Breast epithelium (tissue), 4 donors: ENCODE data around the gene UNC13C. TPM values are rescaled to one million over a fixed set of nuclear protein-coding genes. Genes with fewer than 3 reads are reported as not detected.

Source experiments
- DNase-seq, 2 donors: peaks; one replicate each; pipeline ENCODE4 v3.0.0-alpha.2; 2019; ENCODE audit warnings: low spot score in 2 of 2
- H3K27ac ChIP-seq, 2 donors: fragments of 200-600 bp; sonication (generic) in 1 of 2; one replicate each; pipeline ENCODE4 v1.5.1; 2016 to 2019; ENCODE audit warnings: mild to moderate bottlenecking in 1 of 2
- H3K27me3 ChIP-seq, 2 donors: fragments of 200-600 bp; sonication (generic) in 1 of 2; one replicate each; pipeline versions ENCODE4 v1.5.1 to v1.6.0; 2017 to 2019; ENCODE audit warnings: control low read depth in 1 of 2, mild to moderate bottlenecking in 1 of 2
- H3K36me3 ChIP-seq: fragments of 200-600 bp; one replicate; pipeline ENCODE4 v1.5.1; 2019
- H3K4me1 ChIP-seq, 2 donors: fragments of 200-600 bp; sonication (generic); one replicate each; pipeline ENCODE4 v1.5.1; 2016 to 2019; ENCODE audit warnings: control low read depth in 1 of 2
- H3K4me3 ChIP-seq, 3 donors: fragments of 200-600 bp; sonication (generic); 1 replicate in 2 of 3; 2 replicates in 1 of 3; pipeline ENCODE4 v1.5.1; 2016 to 2019; ENCODE audit warnings: mild to moderate bottlenecking in 3 of 3, moderate library complexity in 2 of 3
- H3K9me3 ChIP-seq, 2 donors: fragments of 200-600 bp; sonication (generic) in 1 of 2; one replicate each; pipeline ENCODE4 v1.5.1; 2016 to 2019; ENCODE audit warnings: control low read depth in 1 of 2
- CTCF ChIP-seq, 3 donors: fragments of 450-650 bp; IDR thresholded peaks; one replicate each; pipeline ENCODE4 v1.5.1; 2016 to 2017; ENCODE audit warnings: antibody characterized with exemption in 3 of 3, mild to moderate bottlenecking in 3 of 3, moderate library complexity in 3 of 3
- POLR2A ChIP-seq: fragments of 450-650 bp; IDR thresholded peaks from one replicate; pipeline ENCODE4 v1.6.1; 2016; ENCODE audit warnings: antibody characterized with exemption, mild to moderate bottlenecking, moderate library complexity
- POLR2AphosphoS5 ChIP-seq, 3 donors: sonication (generic); formaldehyde crosslinking; IDR thresholded peaks; one replicate each; pipeline ENCODE4 v1.6.1; 2017; ENCODE audit warnings: antibody characterized with exemption in 3 of 3
- intact Hi-C: fragments of 100-400 bp; cut with DNase I; formaldehyde crosslinking; loops from one replicate; pipeline ENCODE4 v1.15.1; 2023; ENCODE audit warnings: low total_unique reads
- total RNA-seq, 3 donors: library from RNA; depleted of rRNA; stranded (reverse); fragments of >200 nt; gene quantifications; one replicate each; pipeline ENCODE4 v1.1.0, GENCODE V29; 2016

Gene UNC13C
- total RNA-seq, 3 donors from 2014 or later, result 0.32 to 2.9 (median 0.88) TPM

GRCh38 chr15:54159012-54159411 is 180.8 kb downstream of the UNC13C start:
- no peaks in the 10 kb centered on the region for H3K4me1 ChIP-seq
- H3K27me3 ChIP-seq, result no peaks in the 10 kb centered on the region
- TF ChIP-seq POLR2AphosphoS5 (IDR thresholded peaks at IDR 0.05) (no peak), POLR2A (no peak), CTCF (IDR thresholded peaks at IDR 0.05) (no peak)
- intact Hi-C loops, result no loop called here
- DNase-seq, result no peak
- no peak overlapping the region for H3K27ac ChIP-seq
- no peaks in the 10 kb centered on the region for H3K9me3 ChIP-seq
- no peak overlapping the region for H3K4me3 ChIP-seq
- H3K36me3 ChIP-seq, result no peaks in the 10 kb centered on the region

DNA sequence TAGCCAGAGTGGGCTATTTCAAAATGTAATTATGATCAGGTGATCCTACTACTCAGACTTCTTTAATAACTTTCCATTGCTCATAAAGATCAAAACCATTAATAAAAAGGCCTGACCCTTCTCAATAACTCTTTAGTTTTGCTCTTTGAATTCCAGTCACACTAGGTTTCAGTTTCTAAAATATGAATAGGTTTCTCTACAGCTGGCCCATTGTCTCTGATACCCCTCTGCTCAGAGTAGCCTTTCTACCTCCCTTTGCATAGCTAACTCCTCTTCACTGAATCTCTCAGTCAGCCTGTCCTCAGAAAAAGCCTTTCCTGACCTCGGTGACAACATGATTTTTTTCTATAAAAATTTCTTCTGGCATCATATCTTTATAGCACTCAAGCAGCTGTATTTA is 209.1 kb downstream of the UNC13C start:
- no peak overlapping the region for H3K27ac ChIP-seq
- no peaks in the 10 kb centered on the region for H3K9me3 ChIP-seq
- intact Hi-C loops, result no loop called here
- H3K36me3 ChIP-seq, result no peaks in the 10 kb centered on the region
- no peaks in the 10 kb centered on the region for H3K27me3 ChIP-seq
- no peak overlapping the region for H3K4me3 ChIP-seq
- TF ChIP-seq POLR2A, result no peak
- no peak for TF ChIP-seq POLR2AphosphoS5 (IDR thresholded peaks at IDR 0.05)
- TF ChIP-seq CTCF (IDR thresholded peaks at IDR 0.05), result no peak
- DNase-seq, result no peak
- no peaks in the 10 kb centered on the region for H3K4me1 ChIP-seq

GRCh38 chr15:54197995-54198394 is 219.8 kb downstream of the UNC13C start:
- Histone ChIP-seq H3K9me3 (peaks cover 0 to 3% of the 10 kb centered on the region in 2 donors), H3K4me1 (no peaks in the 10 kb centered on the region), H3K4me3 (no peak overlapping the region), H3K27ac (no peak overlapping the region), H3K36me3 (no peaks in the 10 kb centered on the region), H3K27me3 (no peaks in the 10 kb centered on the region)
- no peak for TF ChIP-seq CTCF (IDR thresholded peaks at IDR 0.05)
- no peak for DNase-seq
- intact Hi-C loops, result no loop called here

DNA sequence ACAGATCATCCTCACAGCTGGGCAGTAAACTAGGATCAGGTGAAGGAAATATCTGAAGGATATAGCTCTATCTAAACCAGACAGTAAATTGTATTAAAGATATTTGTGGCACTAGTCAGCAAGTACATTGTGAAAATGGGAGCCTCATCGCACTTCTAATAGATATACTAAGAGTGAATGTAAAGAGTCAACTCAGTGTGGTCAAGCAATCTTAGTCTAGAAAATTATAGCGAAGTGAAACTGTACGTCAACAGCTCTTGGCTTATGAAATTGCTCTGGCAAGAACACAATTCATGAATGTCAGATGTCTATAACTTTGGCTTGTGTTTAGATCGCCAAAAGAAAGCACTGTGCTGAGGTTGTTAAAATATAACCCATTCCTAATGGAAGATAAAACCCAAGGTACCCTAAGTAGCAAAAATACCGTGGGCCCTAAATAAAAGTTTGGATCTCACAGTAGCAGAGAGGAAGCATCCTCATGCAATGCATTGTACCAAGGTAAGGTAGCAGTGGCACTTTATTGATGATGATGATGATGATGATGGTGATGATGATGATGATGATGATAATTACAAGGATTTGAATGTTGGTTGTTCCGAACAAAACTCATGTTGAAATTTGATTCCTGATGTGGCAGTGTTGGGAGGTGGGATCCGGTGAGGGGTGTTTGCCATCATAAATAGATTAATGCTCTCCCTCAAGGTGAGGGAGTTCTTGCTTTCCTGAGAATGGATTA is 228.5 kb downstream of the UNC13C start:
- DNase-seq, result no peak
- no peak overlapping the region for H3K27ac ChIP-seq
- TF ChIP-seq POLR2A (no peak), CTCF (IDR thresholded peaks at IDR 0.05) (no peak), POLR2AphosphoS5 (IDR thresholded peaks at IDR 0.05) (no peak)
- no peaks in the 10 kb centered on the region for H3K36me3 ChIP-seq
- no peaks in the 10 kb centered on the region for H3K4me1 ChIP-seq
- intact Hi-C loops, result no loop called here
- H3K9me3 ChIP-seq, result no peaks in the 10 kb centered on the region
- no peak overlapping the region for H3K4me3 ChIP-seq
- no peaks in the 10 kb centered on the region for H3K27me3 ChIP-seq

GRCh38 chr15:54208786-54209185 is 230.5 kb downstream of the UNC13C start:
- H3K27ac ChIP-seq, result no peak overlapping the region
- no peaks in the 10 kb centered on the region for H3K4me1 ChIP-seq
- TF ChIP-seq POLR2AphosphoS5 (IDR thresholded peaks at IDR 0.05), result no peak
- no peak for TF ChIP-seq POLR2A
- TF ChIP-seq CTCF (IDR thresholded peaks at IDR 0.05), result no peak
- no peaks in the 10 kb centered on the region for H3K36me3 ChIP-seq
- H3K27me3 ChIP-seq, result no peaks in the 10 kb centered on the region
- intact Hi-C loops, result no loop called here
- H3K4me3 ChIP-seq, result no peak overlapping the region
- DNase-seq, result no peak
- H3K9me3 ChIP-seq, result no peaks in the 10 kb centered on the region
